Spleen (tissue), 7 donors: Measurements from ENCODE around the gene KLC1.

ENCODE experiments used
- POLR2A ChIP-seq, 3 donors: fragments of 450-650 bp; IDR thresholded peaks; one replicate each; pipeline ENCODE4 v1.5.1; 2017; ENCODE audit warnings: antibody characterized with exemption in 3 of 3, mild to moderate bottlenecking in 1 of 3
- POLR2AphosphoS5 ChIP-seq, 3 donors: sonication (generic); formaldehyde crosslinking; IDR thresholded peaks; one replicate each; pipeline ENCODE4 v1.5.1; 2017; ENCODE audit warnings: antibody characterized with exemption in 3 of 3
- TF ChIP-seq, protein P1 (sequence below), 11 experiments: fragments of 200-600 bp in 7 of 11; fragments of 450-650 bp in 4 of 11; sonication (generic) in 4 of 11; IDR thresholded peaks in 8 of 11; conservative IDR thresholded peaks in 3 of 11; 1 replicate in 7 of 11; 2 replicates in 4 of 11; pipeline versions ENCODE4 v1.4.0 to v1.8.0; 2016 to 2021; ENCODE audit warnings: antibody characterized with exemption in 11 of 11, inconsistent platforms in 4 of 11, mild to moderate bottlenecking in 1 of 11
- donor health status: DM: no; HTN: no; CAD: no; lungs with moderate emphysema.
- donor health status: DM: no; HTN: no; CAD: no.
- donor health status: DM: no; HTN: no; CAD: no.

DNA sequence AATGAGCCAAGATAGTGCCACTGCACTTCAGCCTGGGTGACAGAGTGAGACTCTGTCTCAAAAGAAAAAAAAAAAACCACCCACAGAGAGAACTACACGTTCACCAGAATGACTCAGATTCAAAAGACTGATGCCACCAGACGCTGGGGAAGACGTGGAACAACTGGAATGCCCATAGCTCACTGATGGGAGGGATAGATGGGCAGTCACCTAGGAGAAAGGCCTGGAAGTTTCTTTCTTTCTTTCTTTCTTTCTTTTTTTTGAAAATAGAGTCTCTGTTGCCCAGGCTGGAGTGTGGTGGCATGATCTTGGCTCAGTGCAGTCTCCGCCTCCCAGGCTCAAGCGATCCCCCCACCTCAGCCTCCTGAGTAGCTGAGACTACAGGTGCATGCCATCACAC, 10.0 kb upstream of the KLC1 start:
- TF ChIP-seq POLR2A (IDR thresholded peaks at IDR 0.05) (no peak), POLR2AphosphoS5 (IDR thresholded peaks at IDR 0.05) (no peak)
- TF ChIP-seq, protein P1, sequence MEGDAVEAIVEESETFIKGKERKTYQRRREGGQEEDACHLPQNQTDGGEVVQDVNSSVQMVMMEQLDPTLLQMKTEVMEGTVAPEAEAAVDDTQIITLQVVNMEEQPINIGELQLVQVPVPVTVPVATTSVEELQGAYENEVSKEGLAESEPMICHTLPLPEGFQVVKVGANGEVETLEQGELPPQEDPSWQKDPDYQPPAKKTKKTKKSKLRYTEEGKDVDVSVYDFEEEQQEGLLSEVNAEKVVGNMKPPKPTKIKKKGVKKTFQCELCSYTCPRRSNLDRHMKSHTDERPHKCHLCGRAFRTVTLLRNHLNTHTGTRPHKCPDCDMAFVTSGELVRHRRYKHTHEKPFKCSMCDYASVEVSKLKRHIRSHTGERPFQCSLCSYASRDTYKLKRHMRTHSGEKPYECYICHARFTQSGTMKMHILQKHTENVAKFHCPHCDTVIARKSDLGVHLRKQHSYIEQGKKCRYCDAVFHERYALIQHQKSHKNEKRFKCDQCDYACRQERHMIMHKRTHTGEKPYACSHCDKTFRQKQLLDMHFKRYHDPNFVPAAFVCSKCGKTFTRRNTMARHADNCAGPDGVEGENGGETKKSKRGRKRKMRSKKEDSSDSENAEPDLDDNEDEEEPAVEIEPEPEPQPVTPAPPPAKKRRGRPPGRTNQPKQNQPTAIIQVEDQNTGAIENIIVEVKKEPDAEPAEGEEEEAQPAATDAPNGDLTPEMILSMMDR (IDR thresholded peaks at IDR 0.05 in 8 of 11, conservative IDR thresholded peaks at IDR 0.05 in 3 of 11) = no peak
